GM19238 (cell line): ENCODE measurements around the gene PLEKHA8.

Experiments
- DNase-seq: peaks from one replicate; pipeline ENCODE4 v3.0.0; 2011; ENCODE audit warnings: low spot score; ENCODE audit not compliant: insufficient read length

PLEKHA8 gene

GRCh38 chr7:30166841-30167235 lies 138.6 kb downstream of the PLEKHA8 start:
- DNase-seq = no peak

GRCh38 chr7:30167901-30168300 lies 139.7 kb downstream of the PLEKHA8 start:
- no peak for DNase-seq

GRCh38 chr7:30168835-30169573 lies 140.8 kb downstream of the PLEKHA8 start:
- DNase-seq = no peak

GRCh38 chr7:30169579-30169978 lies 141.4 kb downstream of the PLEKHA8 start:
- no peak for DNase-seq

GRCh38 chr7:30170476-30171205 lies 142.4 kb downstream of the PLEKHA8 start:
- no peak for DNase-seq

GRCh38 chr7:30171766-30172447 lies 143.7 kb downstream of the PLEKHA8 start:
- DNase-seq = no peak

- no peak for DNase-seq
Observed at GRCh38 chr7:30172451-30172850, 144.2 kb downstream of the PLEKHA8 start.

- DNase-seq = no peak
Observed at GRCh38 chr7:30173058-30173897, 145.1 kb downstream of the PLEKHA8 start.

- no peak for DNase-seq
Observed at GRCh38 chr7:30175180-30175579, 147.0 kb downstream of the PLEKHA8 start.

GRCh38 chr7:30175636-30176147 lies 147.5 kb downstream of the PLEKHA8 start:
- DNase-seq = no peak

GRCh38 chr7:30176463-30177109 lies 148.4 kb downstream of the PLEKHA8 start:
- DNase-seq = no peak

GRCh38 chr7:30177186-30177585 lies 149.0 kb downstream of the PLEKHA8 start:
- DNase-seq = no peak

GRCh38 chr7:30177965-30178364 lies 149.8 kb downstream of the PLEKHA8 start:
- DNase-seq = no peak

GRCh38 chr7:30178748-30179436 lies 150.7 kb downstream of the PLEKHA8 start:
- DNase-seq = no peak
